ENCODE data around the gene CACNA2D3.

CACNA2D3 gene

GRCh38 chr3:54215521-54215920 is 93.2 kb downstream of the CACNA2D3 start:
- H3K27ac ChIP-seq (ENCODE audit: low read depth, low read length), result no peak overlapping the region
- H3K4me1 ChIP-seq (ENCODE audit: control insufficient read depth, insufficient read depth, low read length), result no peaks in the 10 kb centered on the region; the same call in 1 of the 2 replicates
- no peak overlapping the region for H3K9ac ChIP-seq (ENCODE audit: low read depth, low read length)
- H3K36me3 ChIP-seq (ENCODE audit: control insufficient read depth, insufficient read depth, low read length), result no peaks in the 10 kb centered on the region
- no peak overlapping the region for H3K4me3 ChIP-seq (ENCODE audit: low read depth, low read length)
- no peaks in the 10 kb centered on the region for H3K27me3 ChIP-seq (ENCODE audit: control insufficient read depth, insufficient read depth, low read length)
- peaks cover 2% of the 10 kb centered on the region; the same call in 1 of the 2 replicates for H3K9me3 ChIP-seq (ENCODE audit: control insufficient read depth, insufficient read depth, low read length)

- Histone ChIP-seq H3K9me3 (ENCODE audit: control insufficient read depth, insufficient read depth, low read length) (no peaks in the 10 kb centered on the region), H3K4me1 (ENCODE audit: control insufficient read depth, insufficient read depth, low read length) (no peaks in the 10 kb centered on the region; the same call in 1 of the 2 replicates), H3K36me3 (ENCODE audit: control insufficient read depth, insufficient read depth, low read length) (no peaks in the 10 kb centered on the region), H3K27ac (ENCODE audit: low read depth, low read length) (no peak overlapping the region), H3K9ac (ENCODE audit: low read depth, low read length) (no peak overlapping the region), H3K4me3 (ENCODE audit: low read depth, low read length) (no peak overlapping the region), H3K27me3 (ENCODE audit: control insufficient read depth, insufficient read depth, low read length) (no peaks in the 10 kb centered on the region)
Observed at GRCh38 chr3:54217828-54218227, 95.5 kb downstream of the CACNA2D3 start.

GRCh38 chr3:54222316-54222715 is 100.0 kb downstream of the CACNA2D3 start:
- Histone ChIP-seq H3K36me3 (ENCODE audit: control insufficient read depth, insufficient read depth, low read length) (no peaks in the 10 kb centered on the region), H3K4me1 (ENCODE audit: control insufficient read depth, insufficient read depth, low read length) (no peaks in the 10 kb centered on the region), H3K9me3 (ENCODE audit: control insufficient read depth, insufficient read depth, low read length) (no peaks in the 10 kb centered on the region), H3K4me3 (ENCODE audit: low read depth, low read length) (no peak overlapping the region), H3K9ac (ENCODE audit: low read depth, low read length) (no peak overlapping the region), H3K27me3 (ENCODE audit: control insufficient read depth, insufficient read depth, low read length) (no peaks in the 10 kb centered on the region), H3K27ac (ENCODE audit: low read depth, low read length) (no peak overlapping the region)

- Histone ChIP-seq H3K27me3 (ENCODE audit: control insufficient read depth, insufficient read depth, low read length) (no peaks in the 10 kb centered on the region), H3K4me3 (ENCODE audit: low read depth, low read length) (no peak overlapping the region), H3K27ac (ENCODE audit: low read depth, low read length) (no peak overlapping the region), H3K36me3 (ENCODE audit: control insufficient read depth, insufficient read depth, low read length) (no peaks in the 10 kb centered on the region), H3K9me3 (ENCODE audit: control insufficient read depth, insufficient read depth, low read length) (no peaks in the 10 kb centered on the region), H3K4me1 (ENCODE audit: control insufficient read depth, insufficient read depth, low read length) (no peaks in the 10 kb centered on the region), H3K9ac (ENCODE audit: low read depth, low read length) (no peak overlapping the region)
Observed at GRCh38 chr3:54223063-54223462, 100.7 kb downstream of the CACNA2D3 start.

GRCh38 chr3:54225841-54226528 is 103.6 kb downstream of the CACNA2D3 start:
- no peaks in the 10 kb centered on the region for H3K9me3 ChIP-seq (ENCODE audit: control insufficient read depth, insufficient read depth, low read length)
- no peak overlapping the region for H3K4me3 ChIP-seq (ENCODE audit: low read depth, low read length)
- H3K9ac ChIP-seq (ENCODE audit: low read depth, low read length), result no peak overlapping the region
- no peaks in the 10 kb centered on the region for H3K36me3 ChIP-seq (ENCODE audit: control insufficient read depth, insufficient read depth, low read length)
- H3K27me3 ChIP-seq (ENCODE audit: control insufficient read depth, insufficient read depth, low read length), result no peaks in the 10 kb centered on the region
- H3K4me1 ChIP-seq (ENCODE audit: control insufficient read depth, insufficient read depth, low read length), result peaks cover 4% of the 10 kb centered on the region; the same call in 1 of the 2 replicates
- H3K27ac ChIP-seq (ENCODE audit: low read depth, low read length), result no peak overlapping the region

GRCh38 chr3:54228806-54229205 is 106.5 kb downstream of the CACNA2D3 start:
- no peaks in the 10 kb centered on the region for H3K36me3 ChIP-seq (ENCODE audit: control insufficient read depth, insufficient read depth, low read length)
- no peaks in the 10 kb centered on the region for H3K27me3 ChIP-seq (ENCODE audit: control insufficient read depth, insufficient read depth, low read length)
- peaks cover 4% of the 10 kb centered on the region; the same call in 1 of the 2 replicates for H3K4me1 ChIP-seq (ENCODE audit: control insufficient read depth, insufficient read depth, low read length)
- no peak overlapping the region for H3K27ac ChIP-seq (ENCODE audit: low read depth, low read length)
- no peak overlapping the region for H3K4me3 ChIP-seq (ENCODE audit: low read depth, low read length)
- no peaks in the 10 kb centered on the region for H3K9me3 ChIP-seq (ENCODE audit: control insufficient read depth, insufficient read depth, low read length)
- no peak overlapping the region for H3K9ac ChIP-seq (ENCODE audit: low read depth, low read length)

GRCh38 chr3:54232618-54233017 is 110.3 kb downstream of the CACNA2D3 start:
- no peaks in the 10 kb centered on the region for H3K27me3 ChIP-seq (ENCODE audit: control insufficient read depth, insufficient read depth, low read length)
- H3K9me3 ChIP-seq (ENCODE audit: control insufficient read depth, insufficient read depth, low read length), result no peaks in the 10 kb centered on the region
- H3K4me3 ChIP-seq (ENCODE audit: low read depth, low read length), result no peak overlapping the region
- peaks cover 18% of the 10 kb centered on the region; the same call in 1 of the 2 replicates for H3K4me1 ChIP-seq (ENCODE audit: control insufficient read depth, insufficient read depth, low read length)
- no peaks in the 10 kb centered on the region for H3K36me3 ChIP-seq (ENCODE audit: control insufficient read depth, insufficient read depth, low read length)
- H3K9ac ChIP-seq (ENCODE audit: low read depth, low read length), result no peak overlapping the region
- no peak overlapping the region for H3K27ac ChIP-seq (ENCODE audit: low read depth, low read length)

GRCh38 chr3:54235998-54236397 is 113.6 kb downstream of the CACNA2D3 start:
- Histone ChIP-seq H3K36me3 (ENCODE audit: control insufficient read depth, insufficient read depth, low read length) (no peaks in the 10 kb centered on the region), H3K27ac (ENCODE audit: low read depth, low read length) (no peak overlapping the region), H3K9ac (ENCODE audit: low read depth, low read length) (no peak overlapping the region), H3K4me3 (ENCODE audit: low read depth, low read length) (no peak overlapping the region), H3K4me1 (ENCODE audit: control insufficient read depth, insufficient read depth, low read length) (peaks cover 20% of the 10 kb centered on the region), H3K9me3 (ENCODE audit: control insufficient read depth, insufficient read depth, low read length) (no peaks in the 10 kb centered on the region), H3K27me3 (ENCODE audit: control insufficient read depth, insufficient read depth, low read length) (no peaks in the 10 kb centered on the region)

GRCh38 chr3:54237109-54237508 is 114.8 kb downstream of the CACNA2D3 start:
- H3K4me3 ChIP-seq (ENCODE audit: low read depth, low read length), result no peak overlapping the region
- no peak overlapping the region for H3K27ac ChIP-seq (ENCODE audit: low read depth, low read length)
- H3K9ac ChIP-seq (ENCODE audit: low read depth, low read length), result no peak overlapping the region
- no peaks in the 10 kb centered on the region for H3K36me3 ChIP-seq (ENCODE audit: control insufficient read depth, insufficient read depth, low read length)
- H3K9me3 ChIP-seq (ENCODE audit: control insufficient read depth, insufficient read depth, low read length), result no peaks in the 10 kb centered on the region
- peaks cover 20% of the 10 kb centered on the region for H3K4me1 ChIP-seq (ENCODE audit: control insufficient read depth, insufficient read depth, low read length)
- no peaks in the 10 kb centered on the region for H3K27me3 ChIP-seq (ENCODE audit: control insufficient read depth, insufficient read depth, low read length)

- H3K36me3 ChIP-seq (ENCODE audit: control insufficient read depth, insufficient read depth, low read length), result no peaks in the 10 kb centered on the region
- H3K9ac ChIP-seq (ENCODE audit: low read depth, low read length), result no peak overlapping the region
- no peak overlapping the region for H3K4me3 ChIP-seq (ENCODE audit: low read depth, low read length)
- H3K27ac ChIP-seq (ENCODE audit: low read depth, low read length), result no peak overlapping the region
- H3K4me1 ChIP-seq (ENCODE audit: control insufficient read depth, insufficient read depth, low read length), result peaks cover 20% of the 10 kb centered on the region
- H3K9me3 ChIP-seq (ENCODE audit: control insufficient read depth, insufficient read depth, low read length), result no peaks in the 10 kb centered on the region
- H3K27me3 ChIP-seq (ENCODE audit: control insufficient read depth, insufficient read depth, low read length), result no peaks in the 10 kb centered on the region
Observed at GRCh38 chr3:54237788-54238502, 115.6 kb downstream of the CACNA2D3 start.

- Histone ChIP-seq H3K27ac (ENCODE audit: low read depth, low read length) (no peak overlapping the region), H3K4me3 (ENCODE audit: low read depth, low read length) (no peak overlapping the region)
Observed at GRCh38 chr3:54240309-54240708, 118.0 kb downstream of the CACNA2D3 start.

More at GRCh38 chr3:54240309-54240708, 118.0 kb downstream of the CACNA2D3 start:
- no peaks in the 10 kb centered on the region for H3K27me3 ChIP-seq (ENCODE audit: control insufficient read depth, insufficient read depth, low read length)
- H3K4me1 ChIP-seq (ENCODE audit: control insufficient read depth, insufficient read depth, low read length), result peaks cover 20% of the 10 kb centered on the region
- no peaks in the 10 kb centered on the region for H3K9me3 ChIP-seq (ENCODE audit: control insufficient read depth, insufficient read depth, low read length)
- H3K36me3 ChIP-seq (ENCODE audit: control insufficient read depth, insufficient read depth, low read length), result no peaks in the 10 kb centered on the region
- H3K9ac ChIP-seq (ENCODE audit: low read depth, low read length), result no peak overlapping the region
